ENCODE measurements around the gene DEK. TPM values are rescaled to one million over a fixed set of nuclear protein-coding genes. Genes with fewer than 3 reads are reported as not detected.

The DEK gene
- total RNA-seq, 1 donor from 2014 or later = 39.9 TPM

- H3K79me2 ChIP-seq (ENCODE audit: insufficient read depth, low read length) = no peaks in the 10 kb centered on the region
- peaks cover 17% of the 10 kb centered on the region for H3K4me1 Mint-ChIP-seq (ENCODE audit: low read depth, unreplicated experiment)
- H3K36me3 Mint-ChIP-seq (ENCODE audit: low read depth, unreplicated experiment) = no peaks in the 10 kb centered on the region
- H3K27me3 Mint-ChIP-seq (ENCODE audit: low read depth, unreplicated experiment) = peaks cover 7% of the 10 kb centered on the region
- FAIRE-seq (no peak), DNase-seq (ENCODE audit: low read depth) (no peak)
- H2AFZ ChIP-seq (ENCODE audit: low read depth, low read length) = no peak overlapping the region
- H3K27ac ChIP-seq (ENCODE audit: low read depth, low read length) = no peak overlapping the region
- no peak overlapping the region for H3K9ac ChIP-seq (ENCODE audit: low read length)
- no peaks in the 10 kb centered on the region for H4K20me1 ChIP-seq (ENCODE audit: insufficient read depth, low read length)
- no peak overlapping the region for H3K4me2 ChIP-seq (ENCODE audit: low read length)
- peaks cover 4% of the 10 kb centered on the region for H3K9me3 Mint-ChIP-seq (ENCODE audit: unreplicated experiment)
- H3K27me3 ChIP-seq (ENCODE audit: insufficient read depth, low read length) = no peaks in the 10 kb centered on the region
- no peak for TF ChIP-seq EZH2 (IDR thresholded peaks at IDR 0.05; ENCODE audit: insufficient read depth, low read length)
- TF ChIP-seq CTCF (IDR thresholded peaks at IDR 0.05; ENCODE audit: insufficient read depth, low read depth, low read length) = no peak
- no peak overlapping the region for H3K4me3 ChIP-seq (ENCODE audit: insufficient read depth, low read depth, low read length)
- H3K27ac Mint-ChIP-seq (ENCODE audit: unreplicated experiment) = no peak overlapping the region
- no peak overlapping the region for H3K4me3 Mint-ChIP-seq (ENCODE audit: unreplicated experiment)
- H3K9me3 ChIP-seq (ENCODE audit: insufficient read depth, low read depth, low read length) = no peaks in the 10 kb centered on the region
- peaks cover 16% of the 10 kb centered on the region for H3K4me1 ChIP-seq (ENCODE audit: insufficient read depth, low read length)
- H3K36me3 ChIP-seq (ENCODE audit: insufficient read depth, low read length) = no peaks in the 10 kb centered on the region
Measured at GRCh38 chr6:18309046-18309445, 44.7 kb upstream of the DEK start.

- H3K9me3 Mint-ChIP-seq (ENCODE audit: unreplicated experiment) = peaks cover 4% of the 10 kb centered on the region
- H3K4me3 ChIP-seq (ENCODE audit: insufficient read depth, low read depth, low read length) = no peak overlapping the region
- peak overlapping the region; percentile 59 for H3K27ac Mint-ChIP-seq (ENCODE audit: unreplicated experiment)
- peaks cover 7% of the 10 kb centered on the region for H3K27me3 Mint-ChIP-seq (ENCODE audit: low read depth, unreplicated experiment)
- H3K36me3 ChIP-seq (ENCODE audit: insufficient read depth, low read length) = no peaks in the 10 kb centered on the region
- peak overlapping the region; percentile 24 for H3K4me2 ChIP-seq (ENCODE audit: low read length)
- H3K79me2 ChIP-seq (ENCODE audit: insufficient read depth, low read length) = no peaks in the 10 kb centered on the region
- no peaks in the 10 kb centered on the region for H3K36me3 Mint-ChIP-seq (ENCODE audit: low read depth, unreplicated experiment)
- peak; percentile 82 for DNase-seq (ENCODE audit: low read depth)
- no peak overlapping the region for H3K9ac ChIP-seq (ENCODE audit: low read length)
- TF ChIP-seq CTCF (IDR thresholded peaks at IDR 0.05; ENCODE audit: insufficient read depth, low read depth, low read length) = no peak
- TF ChIP-seq EZH2 (IDR thresholded peaks at IDR 0.05; ENCODE audit: insufficient read depth, low read length) = no peak
- peaks cover 17% of the 10 kb centered on the region for H3K4me1 Mint-ChIP-seq (ENCODE audit: low read depth, unreplicated experiment)
- peak overlapping the region; percentile 38 for H3K27ac ChIP-seq (ENCODE audit: low read depth, low read length)
- H3K4me3 Mint-ChIP-seq (ENCODE audit: unreplicated experiment) = no peak overlapping the region
- peaks cover 16% of the 10 kb centered on the region for H3K4me1 ChIP-seq (ENCODE audit: insufficient read depth, low read length)
- no peak overlapping the region for H2AFZ ChIP-seq (ENCODE audit: low read depth, low read length)
- H3K27me3 ChIP-seq (ENCODE audit: insufficient read depth, low read length) = no peaks in the 10 kb centered on the region
- H3K9me3 ChIP-seq (ENCODE audit: insufficient read depth, low read depth, low read length) = no peaks in the 10 kb centered on the region
- H4K20me1 ChIP-seq (ENCODE audit: insufficient read depth, low read length) = no peaks in the 10 kb centered on the region
- no peak for FAIRE-seq
Measured at GRCh38 chr6:18308070-18308735, 43.9 kb upstream of the DEK start.

GRCh38 chr6:18306977-18307376 is 42.6 kb upstream of the DEK start:
- no peak overlapping the region for H3K27ac Mint-ChIP-seq (ENCODE audit: unreplicated experiment)
- no peaks in the 10 kb centered on the region for H3K36me3 Mint-ChIP-seq (ENCODE audit: low read depth, unreplicated experiment)
- TF ChIP-seq CTCF (IDR thresholded peaks at IDR 0.05; ENCODE audit: insufficient read depth, low read depth, low read length) = no peak
- TF ChIP-seq EZH2 (IDR thresholded peaks at IDR 0.05; ENCODE audit: insufficient read depth, low read length) = no peak
- peaks cover 17% of the 10 kb centered on the region for H3K4me1 Mint-ChIP-seq (ENCODE audit: low read depth, unreplicated experiment)
- no peaks in the 10 kb centered on the region for H4K20me1 ChIP-seq (ENCODE audit: insufficient read depth, low read length)
- no peak overlapping the region for H3K9ac ChIP-seq (ENCODE audit: low read length)
- peaks cover 16% of the 10 kb centered on the region for H3K4me1 ChIP-seq (ENCODE audit: insufficient read depth, low read length)
- no peak overlapping the region for H3K4me3 ChIP-seq (ENCODE audit: insufficient read depth, low read depth, low read length)
- H2AFZ ChIP-seq (ENCODE audit: low read depth, low read length) = no peak overlapping the region
- peaks cover 2% of the 10 kb centered on the region for H3K27me3 Mint-ChIP-seq (ENCODE audit: low read depth, unreplicated experiment)
- H3K36me3 ChIP-seq (ENCODE audit: insufficient read depth, low read length) = no peaks in the 10 kb centered on the region
- no peaks in the 10 kb centered on the region for H3K79me2 ChIP-seq (ENCODE audit: insufficient read depth, low read length)
- peak overlapping the region; percentile 35 for H3K4me2 ChIP-seq (ENCODE audit: low read length)
- DNase-seq (ENCODE audit: low read depth) (peak; percentile 86), FAIRE-seq (peak; percentile 99)
- H3K27me3 ChIP-seq (ENCODE audit: insufficient read depth, low read length) = no peaks in the 10 kb centered on the region
- no peaks in the 10 kb centered on the region for H3K9me3 ChIP-seq (ENCODE audit: insufficient read depth, low read depth, low read length)
- peak overlapping the region; percentile 32 for H3K27ac ChIP-seq (ENCODE audit: low read depth, low read length)
- no peak overlapping the region for H3K4me3 Mint-ChIP-seq (ENCODE audit: unreplicated experiment)
- H3K9me3 Mint-ChIP-seq (ENCODE audit: unreplicated experiment) = peaks cover 4% of the 10 kb centered on the region

Measured in astrocyte (in vitro differentiated cells and primary cell).